ENCODE results near the gene ZBTB20.

Gene ZBTB20

GRCh38 chr3:114642951-114643741 lies 503.9 kb downstream of the ZBTB20 start:
- DNase-seq (ENCODE audit: low read depth): no peak
- no peak overlapping the region for H3K4me3 ChIP-seq (ENCODE audit: low read length)
- TF ChIP-seq CTCF (conservative IDR thresholded peaks at IDR 0.05; ENCODE audit: low read depth, low read length): no peak

GRCh38 chr3:114640126-114640525 lies 507.0 kb downstream of the ZBTB20 start:
- TF ChIP-seq CTCF (conservative IDR thresholded peaks at IDR 0.05; ENCODE audit: low read depth, low read length): no peak
- no peak overlapping the region for H3K4me3 ChIP-seq (ENCODE audit: low read length)
- DNase-seq (ENCODE audit: low read depth): no peak

GRCh38 chr3:114639171-114639570 lies 507.9 kb downstream of the ZBTB20 start:
- DNase-seq (ENCODE audit: low read depth): no peak
- no peak for TF ChIP-seq CTCF (conservative IDR thresholded peaks at IDR 0.05; ENCODE audit: low read depth, low read length)
- no peak overlapping the region for H3K4me3 ChIP-seq (ENCODE audit: low read length)

- H3K4me3 ChIP-seq (ENCODE audit: low read length): no peak overlapping the region
- no peak for DNase-seq (ENCODE audit: low read depth)
- no peak for TF ChIP-seq CTCF (conservative IDR thresholded peaks at IDR 0.05; ENCODE audit: low read depth, low read length)
Observed at GRCh38 chr3:114635878-114636277, 511.2 kb downstream of the ZBTB20 start.

- DNase-seq (ENCODE audit: low read depth): no peak
- H3K4me3 ChIP-seq (ENCODE audit: low read length): no peak overlapping the region
- TF ChIP-seq CTCF (conservative IDR thresholded peaks at IDR 0.05; ENCODE audit: low read depth, low read length): no peak
Observed at GRCh38 chr3:114634635-114635034, 512.5 kb downstream of the ZBTB20 start.

GRCh38 chr3:114632757-114633424 lies 514.2 kb downstream of the ZBTB20 start:
- no peak for TF ChIP-seq CTCF (conservative IDR thresholded peaks at IDR 0.05; ENCODE audit: low read depth, low read length)
- H3K4me3 ChIP-seq (ENCODE audit: low read length): no peak overlapping the region
- DNase-seq (ENCODE audit: low read depth): no peak

- no peak for TF ChIP-seq CTCF (conservative IDR thresholded peaks at IDR 0.05; ENCODE audit: low read depth, low read length)
- no peak for DNase-seq (ENCODE audit: low read depth)
Observed at GRCh38 chr3:114627770-114628169, 519.3 kb downstream of the ZBTB20 start.

More at GRCh38 chr3:114627770-114628169, 519.3 kb downstream of the ZBTB20 start:
- H3K4me3 ChIP-seq (ENCODE audit: low read length): no peak overlapping the region
